ENCODE measurements around the gene PLCH2.

Gene PLCH2

GRCh38 chr1:2517966-2518365, 41.9 kb downstream of the PLCH2 start:
- no peak for DNase-seq

- no peak for DNase-seq
Observed at GRCh38 chr1:2518528-2518927, 42.4 kb downstream of the PLCH2 start.

GRCh38 chr1:2519029-2519685, 43.1 kb downstream of the PLCH2 start:
- DNase-seq, result no peak

DNA sequence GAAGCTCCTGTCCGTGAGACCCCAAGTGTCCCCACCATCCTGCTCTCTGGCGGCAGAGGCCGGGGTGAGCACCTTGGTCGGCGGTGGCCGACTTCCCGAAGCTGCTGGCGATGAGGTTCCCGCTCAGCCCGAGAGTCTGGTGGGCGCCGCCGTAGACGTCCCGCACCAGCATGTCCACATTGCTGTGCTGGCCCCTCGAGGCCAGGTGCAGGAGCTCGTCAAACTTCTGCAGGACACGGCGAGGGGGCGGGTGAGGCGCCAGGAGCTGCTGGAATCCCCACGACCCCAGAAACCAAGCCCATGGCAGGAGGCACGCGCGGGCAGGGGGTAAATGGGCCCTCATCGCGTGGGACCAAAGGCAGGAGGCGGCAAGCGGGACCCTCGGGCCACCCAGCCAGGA, 43.6 kb downstream of the PLCH2 start:
- no peak for DNase-seq

DNA sequence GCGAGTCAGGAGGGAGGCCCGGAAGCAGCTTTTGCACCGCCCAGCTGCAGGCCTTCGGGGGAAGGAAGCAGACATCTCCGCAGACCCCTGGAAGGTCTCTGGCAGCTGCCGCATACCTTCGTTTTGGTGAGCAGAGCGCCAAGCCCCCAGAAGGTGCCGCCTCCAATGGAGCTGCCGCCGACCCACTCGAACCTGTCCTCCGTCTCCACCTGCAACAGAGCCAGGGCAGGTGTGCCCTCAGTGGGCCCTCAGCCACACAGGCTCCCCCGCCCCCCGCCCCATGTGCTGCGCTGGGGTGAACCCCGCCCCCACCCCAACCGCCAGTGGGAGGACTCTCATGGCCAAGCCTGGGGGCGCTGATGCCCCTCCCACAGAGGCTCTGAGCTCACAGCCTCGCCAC, 44.1 kb downstream of the PLCH2 start:
- no peak for DNase-seq

DNA sequence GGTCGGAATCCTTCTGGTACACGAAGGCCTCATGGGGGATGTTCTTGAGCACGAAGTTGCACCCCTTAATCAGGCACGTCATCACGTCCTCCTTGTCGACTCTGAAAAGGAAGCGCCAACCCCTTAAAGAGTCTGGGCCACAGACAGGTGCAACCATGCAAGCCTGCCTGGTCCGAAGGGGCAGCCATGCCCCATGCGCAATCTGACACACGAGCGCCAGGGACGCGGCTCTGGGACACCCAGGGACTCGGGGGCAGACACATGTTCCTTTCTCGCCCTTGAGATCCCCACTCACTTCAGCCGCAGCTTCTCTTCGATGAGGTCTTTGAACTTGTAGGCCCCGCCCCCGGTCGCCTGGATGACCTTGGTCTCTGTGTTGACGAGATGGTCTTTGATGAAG, 44.7 kb downstream of the PLCH2 start:
- DNase-seq, result no peak

DNA sequence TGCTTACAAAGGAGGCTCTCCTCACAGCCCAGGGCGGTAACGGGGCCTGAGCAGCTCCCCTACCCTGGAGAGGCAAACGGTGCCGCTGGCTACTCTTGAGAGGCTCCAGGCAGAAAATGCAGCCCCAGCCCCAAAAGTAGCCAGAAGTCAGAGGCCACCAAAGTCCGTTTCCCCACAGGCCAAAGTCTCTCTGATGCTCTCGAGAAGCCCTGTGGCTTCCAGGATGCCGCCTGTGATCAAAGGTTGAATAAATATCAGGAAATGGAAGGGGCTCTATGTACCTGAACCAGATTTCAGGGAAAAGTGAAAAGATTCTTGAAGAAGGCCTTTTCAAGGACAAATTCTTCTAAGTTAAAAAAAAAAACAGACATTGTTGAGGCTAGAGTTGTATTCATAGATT, 46.1 kb downstream of the PLCH2 start:
- no peak for DNase-seq

DNA sequence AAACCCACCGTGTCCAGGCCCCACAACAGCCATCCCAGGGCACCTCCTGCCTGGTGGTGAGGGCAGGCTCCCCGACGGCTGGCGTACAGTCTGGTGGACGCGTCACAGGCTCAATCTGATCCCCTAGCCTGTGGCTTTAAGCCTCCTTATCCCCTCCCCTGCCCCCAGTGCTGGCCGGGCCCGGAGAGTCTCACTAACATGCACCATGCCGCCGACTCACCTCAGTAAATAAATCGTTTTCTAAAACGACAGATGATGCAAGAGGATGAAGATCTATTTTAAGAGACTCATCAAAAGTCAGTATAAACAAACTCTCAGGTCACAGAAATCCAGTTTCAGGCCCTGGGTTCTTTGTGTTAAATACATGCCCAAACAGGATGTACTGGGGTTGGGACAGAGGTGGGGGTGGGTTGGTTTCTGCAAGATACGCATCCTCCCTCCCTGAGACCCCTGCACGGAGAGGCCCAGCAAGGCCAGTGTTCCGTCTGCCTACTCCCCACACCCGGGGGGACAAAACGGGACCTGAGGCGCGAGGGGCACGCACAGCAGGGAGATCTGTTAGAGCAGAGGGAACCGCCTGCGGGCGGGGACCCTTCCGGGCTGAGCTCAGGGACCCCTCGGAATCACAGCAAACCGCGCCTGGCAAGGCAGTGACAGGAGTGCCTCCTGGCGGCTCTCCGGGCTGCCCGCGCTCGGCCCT, 47.3 kb downstream of the PLCH2 start:
- DNase-seq, result no peak

- no peak for DNase-seq
Observed at GRCh38 chr1:2523891-2524609, 48.0 kb downstream of the PLCH2 start.

- DNase-seq, result no peak
Observed at GRCh38 chr1:2525572-2525919, 49.5 kb downstream of the PLCH2 start.

GRCh38 chr1:2525920-2526823, 50.1 kb downstream of the PLCH2 start, which contains the start of gene PANK4:
PANK4 (minus strand) TSS chr1:2526596; CDS start chr1:2526587, 9 bp downstream.
- peak; percentile 95 for DNase-seq

GRCh38 chr1:2526824-2527555, 50.9 kb downstream of the PLCH2 start:
- DNase-seq, result no peak

DNA sequence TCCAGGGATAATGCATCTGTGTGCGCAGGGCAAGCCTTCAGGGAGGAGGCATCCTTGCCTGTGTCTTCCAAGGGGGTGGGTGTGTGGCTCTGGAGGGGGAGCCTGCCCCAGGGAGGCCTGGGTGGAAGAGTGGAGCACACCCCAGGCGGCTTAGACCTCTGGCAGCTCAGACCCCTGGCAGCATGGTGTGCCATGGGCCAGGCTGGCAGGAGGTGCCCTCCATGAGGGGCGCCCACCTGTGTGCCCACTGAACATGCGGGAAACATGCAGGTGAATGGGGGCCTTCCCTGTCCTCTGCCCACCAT, 51.4 kb downstream of the PLCH2 start:
- no peak for DNase-seq

GRCh38 chr1:2528016-2528415, 51.9 kb downstream of the PLCH2 start:
- no peak for DNase-seq

DNA sequence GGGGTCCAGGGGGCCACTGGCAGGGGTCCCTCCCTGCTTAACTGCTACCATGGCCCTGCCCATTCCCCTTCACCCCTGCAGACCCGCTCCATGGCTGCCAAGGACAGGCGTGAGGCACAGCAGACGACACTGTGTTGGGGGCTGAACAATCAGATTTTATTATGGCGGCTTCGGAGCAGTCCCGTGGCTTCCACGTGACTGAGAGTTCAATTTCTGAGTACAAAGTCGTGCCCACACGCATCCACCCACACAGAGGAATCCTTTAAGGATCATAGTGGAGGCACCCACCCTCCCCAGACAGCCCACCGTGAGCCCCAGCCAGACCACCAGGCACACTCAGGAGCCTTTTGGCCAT, 52.5 kb downstream of the PLCH2 start:
- no peak for DNase-seq

- peak; percentile 88 for DNase-seq
Observed at GRCh38 chr1:2528966-2529783, 53.1 kb downstream of the PLCH2 start.

DNA sequence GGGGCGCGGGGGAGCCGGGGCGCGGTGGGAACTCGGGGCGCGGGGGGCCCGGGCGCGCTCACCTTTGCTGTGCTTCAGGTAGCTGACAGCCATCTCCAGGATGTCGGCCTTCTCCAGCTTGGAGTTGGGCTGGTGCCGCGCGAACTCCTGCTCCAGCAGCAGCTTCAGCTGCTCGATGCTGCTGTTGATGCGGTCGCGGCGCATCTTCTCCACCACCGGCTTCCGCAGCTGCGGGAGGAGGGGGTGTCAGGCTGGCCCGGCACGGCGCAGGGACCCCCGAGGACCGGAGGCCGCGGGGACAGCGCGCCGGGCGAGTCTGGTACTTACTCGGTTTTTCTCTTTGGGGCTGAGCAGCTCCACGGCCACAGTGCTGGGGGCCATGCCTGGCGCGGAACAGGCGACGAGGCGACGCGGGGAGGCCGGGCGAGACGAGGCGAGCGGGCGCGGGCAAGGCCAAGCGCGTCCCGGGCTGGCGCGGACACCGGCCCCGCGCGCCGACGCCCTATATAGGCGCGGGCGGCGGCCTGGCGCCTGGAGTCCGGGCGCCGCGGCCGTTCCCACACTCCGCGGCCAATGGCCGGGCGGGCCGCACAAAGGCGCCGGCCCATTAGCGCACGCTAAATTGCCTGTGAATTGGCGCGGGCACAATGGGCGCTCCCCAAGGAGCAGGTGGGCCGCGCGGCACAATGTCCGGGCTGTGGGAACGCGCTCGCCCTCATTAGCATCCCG, 53.9 kb downstream of the PLCH2 start, which contains the start of gene HES5:
Gene HES5, minus strand, starts transcription at position 480 of the 729 bp plus-strand sequence. Its CDS starts 99 bp downstream, at position 381.
- DNase-seq, result peak; percentile 75

GRCh38 chr1:2530513-2531361, 54.6 kb downstream of the PLCH2 start:
- peak; percentile 50 for DNase-seq

DNA sequence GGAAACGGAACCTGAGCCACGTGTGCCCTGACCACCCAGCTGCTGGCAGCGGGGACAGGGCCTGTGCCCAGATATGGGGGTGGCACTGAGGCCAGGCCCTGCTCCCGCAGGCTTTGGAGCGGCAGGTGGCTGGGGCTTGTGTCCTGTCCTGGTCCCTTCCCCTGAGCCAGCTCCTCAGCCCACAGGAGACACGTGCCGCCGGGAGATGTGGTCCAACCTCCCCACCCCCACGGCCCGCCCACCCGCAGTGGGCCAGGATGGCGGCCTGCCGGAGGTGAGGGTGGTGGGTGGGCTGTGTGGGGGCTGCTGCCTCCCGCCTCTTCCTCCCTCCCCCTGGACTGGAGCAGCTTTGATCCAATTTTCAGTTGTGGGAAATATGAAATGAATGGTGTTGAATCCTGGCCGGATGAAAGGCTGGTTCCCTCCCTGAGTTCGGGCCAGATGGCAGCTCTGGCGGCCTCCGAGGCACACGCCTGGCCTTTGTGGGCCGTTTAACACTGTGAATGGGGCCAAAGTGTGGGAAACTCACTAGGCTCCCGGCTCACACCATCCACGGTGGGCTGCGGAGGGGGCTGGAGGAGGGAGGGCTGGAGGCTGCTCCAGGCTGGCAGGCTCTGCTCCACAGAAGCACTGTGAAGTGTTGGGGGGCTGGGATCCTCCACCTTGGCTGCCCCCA, 56.5 kb downstream of the PLCH2 start:
- no peak for DNase-seq
